NOMO-1 (cell line): ENCODE measurements around the gene DCAF11.

Source experiments
- DNase-seq, 2 experiments: peaks; one replicate each; lab custom pipeline; 2025; ENCODE audit not compliant: unreplicated experiment in 2 of 2; lab: John Stamatoyannopoulos, UW

Gene DCAF11

GRCh38 chr14:24078146-24078545 is 36.4 kb upstream of the DCAF11 start:
- DNase-seq, result no peak

- no peak for DNase-seq
Observed at GRCh38 chr14:24079491-24080141, 35.0 kb upstream of the DCAF11 start.

- no peak for DNase-seq
Observed at GRCh38 chr14:24080142-24080530, 34.4 kb upstream of the DCAF11 start.

- peak; percentile 47 to 52 for DNase-seq
Observed at GRCh38 chr14:24080888-24081738, 33.5 kb upstream of the DCAF11 start.

GRCh38 chr14:24081739-24082211 is 32.8 kb upstream of the DCAF11 start:
- DNase-seq, result no peak

GRCh38 chr14:24082411-24083080 is 32.0 kb upstream of the DCAF11 start:
- DNase-seq, result no peak

GRCh38 chr14:24083462-24083861 is 31.1 kb upstream of the DCAF11 start:
- no peak for DNase-seq

- no peak for DNase-seq
Observed at GRCh38 chr14:24084440-24084839, 30.1 kb upstream of the DCAF11 start.

GRCh38 chr14:24085215-24085614 is 29.4 kb upstream of the DCAF11 start:
- no peak for DNase-seq

GRCh38 chr14:24086193-24086955 is 28.2 kb upstream of the DCAF11 start:
- no peak for DNase-seq

GRCh38 chr14:24087004-24087403 is 27.6 kb upstream of the DCAF11 start:
- DNase-seq, result no peak

GRCh38 chr14:24088095-24088494 is 26.5 kb upstream of the DCAF11 start:
- no peak for DNase-seq

- DNase-seq, result no peak
Observed at GRCh38 chr14:24089890-24090289, 24.7 kb upstream of the DCAF11 start.

- no peak for DNase-seq
Observed at GRCh38 chr14:24092110-24092504, 22.5 kb upstream of the DCAF11 start.

GRCh38 chr14:24092505-24093206 is 21.9 kb upstream of the DCAF11 start:
- no peak for DNase-seq

GRCh38 chr14:24093207-24093900 is 21.2 kb upstream of the DCAF11 start:
- no peak for DNase-seq

- DNase-seq, result peak; percentile 81 to 93
Observed at GRCh38 chr14:24093901-24094840, 20.4 kb upstream of the DCAF11 start, which contains the start of gene PCK2. Gene PCK2, plus strand, starts transcription at chr14:24094311. Its CDS starts 95 bp downstream, at chr14:24094406.

GRCh38 chr14:24094841-24095270 is 19.7 kb upstream of the DCAF11 start:
- peak in 1 of 2 experiments; percentile 27 for DNase-seq
